ENCODE measurements around the gene CPZ.

- TF ChIP-seq CTCF (conservative IDR thresholded peaks at IDR 0.05; ENCODE audit: low read depth, low read length) (no peak), USF2 (IDR thresholded peaks at IDR 0.05; ENCODE audit: low read depth, low read length) (no peak), BHLHE40 (IDR thresholded peaks at IDR 0.05; ENCODE audit: low read depth, low read length) (no peak), CEBPB (IDR thresholded peaks at IDR 0.05; ENCODE audit: low read depth, low read length) (no peak), POLR2A (IDR thresholded peaks at IDR 0.05; ENCODE audit: low read depth, low read length) (no peak), ELK1 (IDR thresholded peaks at IDR 0.05; ENCODE audit: borderline replicate concordance, low read depth, low read length) (no peak), RAD21 (IDR thresholded peaks at IDR 0.05; ENCODE audit: low read length) (no peak), SMC3 (IDR thresholded peaks at IDR 0.05; ENCODE audit: low read depth, low read length) (no peak), MAFK (IDR thresholded peaks at IDR 0.05; ENCODE audit: low read depth, low read length) (no peak), CHD1 (IDR thresholded peaks at IDR 0.05; ENCODE audit: low read depth, low read length) (no peak)
Measured at GRCh38 chr4:8601086-8601485, 8.5 kb downstream of the CPZ start.
